Activated CD8-positive, alpha-beta memory T cell treated with anti-CD3 and anti-CD28 coated beads for 24 hours (primary cell): ENCODE measurements around the gene FOXD3.

Experiments
- DNase-seq: peaks from one replicate; pipeline ENCODE4 v3.0.0-alpha.2; 2020

FOXD3 gene

GRCh38 chr1:63322114-63322943 is at the start of gene FOXD3:
TSS of gene FOXD3 (plus strand) at chr1:63322567. CDS start at chr1:63323059, 492 bp downstream.
- DNase-seq = peak; percentile 73

- no peak for DNase-seq
Measured at GRCh38 chr1:63272811-63273210, 49.6 kb upstream of the FOXD3 start.

- DNase-seq = no peak
Measured at GRCh38 chr1:63274371-63274770, 48.0 kb upstream of the FOXD3 start.

- DNase-seq = no peak
Measured at GRCh38 chr1:63274979-63275378, 47.4 kb upstream of the FOXD3 start.

GRCh38 chr1:63276624-63277023 is 45.7 kb upstream of the FOXD3 start:
- no peak for DNase-seq

- no peak for DNase-seq
Measured at GRCh38 chr1:63277195-63278192, 44.9 kb upstream of the FOXD3 start.

- DNase-seq = no peak
Measured at GRCh38 chr1:63281753-63282152, 40.6 kb upstream of the FOXD3 start.

- no peak for DNase-seq
Measured at GRCh38 chr1:63289135-63289534, 33.2 kb upstream of the FOXD3 start.

GRCh38 chr1:63294803-63295594 is 27.4 kb upstream of the FOXD3 start:
- DNase-seq = no peak

GRCh38 chr1:63304410-63304809 is 18.0 kb upstream of the FOXD3 start:
- DNase-seq = no peak

- no peak for DNase-seq
Measured at GRCh38 chr1:63305043-63305442, 17.3 kb upstream of the FOXD3 start.

- no peak for DNase-seq
Measured at GRCh38 chr1:63307196-63307794, 15.1 kb upstream of the FOXD3 start.

GRCh38 chr1:63316598-63316983 is 5.8 kb upstream of the FOXD3 start:
- DNase-seq = no peak

- peak; percentile 74 for DNase-seq
Measured at GRCh38 chr1:63316984-63317816, 5.2 kb upstream of the FOXD3 start.

GRCh38 chr1:63317817-63318152 is 4.6 kb upstream of the FOXD3 start:
- no peak for DNase-seq

GRCh38 chr1:63318201-63318979 is 4.0 kb upstream of the FOXD3 start:
- DNase-seq = no peak

GRCh38 chr1:63319046-63320021 is 3.0 kb upstream of the FOXD3 start:
- no peak for DNase-seq

GRCh38 chr1:63320022-63320721 is 2.2 kb upstream of the FOXD3 start:
- peak; percentile 60 for DNase-seq
